Stimulated activated memory B cell treated with anti-CD40 and anti-IgM and Interleukin-4, amounts not matched to agents 10 μg/mL and 1 μg/mL and 100 μg/mL, for 72 hours (primary cell): ENCODE results near the gene PDE3A.
"Not testable (repeated sequence)": the region's sequence is repeated elsewhere in the genome, so short reads cannot be mapped to it uniquely, and the experiment has no call there.

Experiments used
- ATAC-seq: fragments of 150-1000 bp; cut with Tn5 transposase; 2 replicates; pipeline ENCODE4 v1.10.0; 2021
- H3K27ac Mint-ChIP-seq: one replicate; pipeline ENCODE4 v1.8.0; 2022; ENCODE audit warnings: mild to moderate bottlenecking, mixed read lengths
- H3K27me3 Mint-ChIP-seq: one replicate; pipeline ENCODE4 v1.8.0; 2022; ENCODE audit warnings: mixed read lengths
- H3K36me3 Mint-ChIP-seq: one replicate; pipeline ENCODE4 v1.8.0; 2022; ENCODE audit warnings: mixed read lengths
- H3K4me1 Mint-ChIP-seq: one replicate; pipeline ENCODE4 v1.8.0; 2022; ENCODE audit warnings: mixed read lengths
- H3K4me3 Mint-ChIP-seq: one replicate; pipeline ENCODE4 v1.8.0; 2022; ENCODE audit warnings: mild to moderate bottlenecking, moderate library complexity, mixed read lengths
- H3K9me3 Mint-ChIP-seq: one replicate; pipeline ENCODE4 v1.8.0; 2022; ENCODE audit warnings: mixed read lengths

PDE3A gene

GRCh38 chr12:20548611-20549010, 180.3 kb downstream of the PDE3A start:
- no peak for ATAC-seq
- Mint-ChIP-seq H3K27me3 (no peaks in the 10 kb centered on the region), H3K4me1 (no peaks in the 10 kb centered on the region), H3K36me3 (no peaks in the 10 kb centered on the region), H3K4me3 (no peak overlapping the region), H3K9me3 (peaks cover 2% of the 10 kb centered on the region), H3K27ac (no peak overlapping the region)

GRCh38 chr12:20549108-20549719, 180.9 kb downstream of the PDE3A start:
- Mint-ChIP-seq H3K4me1 (no peaks in the 10 kb centered on the region), H3K27me3 (no peaks in the 10 kb centered on the region), H3K27ac (no peak overlapping the region), H3K36me3 (no peaks in the 10 kb centered on the region), H3K9me3 (peaks cover 2% of the 10 kb centered on the region), H3K4me3 (no peak overlapping the region)
- no peak for ATAC-seq

GRCh38 chr12:20551742-20552442, 183.6 kb downstream of the PDE3A start:
- not testable (repeated sequence) for H3K27me3 Mint-ChIP-seq

GRCh38 chr12:20552586-20552985, 184.2 kb downstream of the PDE3A start:
- H3K9me3 Mint-ChIP-seq, H3K27ac Mint-ChIP-seq, ATAC-seq, H3K4me3 Mint-ChIP-seq, H3K4me1 Mint-ChIP-seq, H3K36me3 Mint-ChIP-seq, H3K27me3 Mint-ChIP-seq: not testable (repeated sequence)

More at GRCh38 chr12:20551742-20552442, 183.6 kb downstream of the PDE3A start:
- not testable (repeated sequence) for H3K9me3 Mint-ChIP-seq, H3K4me1 Mint-ChIP-seq, ATAC-seq, H3K36me3 Mint-ChIP-seq, H3K4me3 Mint-ChIP-seq, H3K27ac Mint-ChIP-seq

GRCh38 chr12:20555015-20555414, 186.7 kb downstream of the PDE3A start:
- peaks cover 2% of the 10 kb centered on the region for H3K9me3 Mint-ChIP-seq
- H3K36me3 Mint-ChIP-seq = no peaks in the 10 kb centered on the region
- no peak overlapping the region for H3K4me3 Mint-ChIP-seq
- no peak for ATAC-seq
- H3K4me1 Mint-ChIP-seq = no peaks in the 10 kb centered on the region
- H3K27me3 Mint-ChIP-seq = no peaks in the 10 kb centered on the region
- H3K27ac Mint-ChIP-seq = no peak overlapping the region

- no peak for ATAC-seq
- no peak overlapping the region for H3K27ac Mint-ChIP-seq
- H3K4me1 Mint-ChIP-seq = no peaks in the 10 kb centered on the region
- no peak overlapping the region for H3K4me3 Mint-ChIP-seq
- H3K36me3 Mint-ChIP-seq = no peaks in the 10 kb centered on the region
- H3K9me3 Mint-ChIP-seq = peaks cover 2% of the 10 kb centered on the region
- no peaks in the 10 kb centered on the region for H3K27me3 Mint-ChIP-seq
Observed at GRCh38 chr12:20555771-20556170, 187.4 kb downstream of the PDE3A start.

- no peaks in the 10 kb centered on the region for H3K4me1 Mint-ChIP-seq
- no peak overlapping the region for H3K4me3 Mint-ChIP-seq
- no peaks in the 10 kb centered on the region for H3K27me3 Mint-ChIP-seq
- ATAC-seq = no peak
- H3K36me3 Mint-ChIP-seq = no peaks in the 10 kb centered on the region
- H3K27ac Mint-ChIP-seq = no peak overlapping the region
- peaks cover 2% of the 10 kb centered on the region for H3K9me3 Mint-ChIP-seq
Observed at GRCh38 chr12:20557096-20557495, 188.8 kb downstream of the PDE3A start.

- H3K27ac Mint-ChIP-seq = no peak overlapping the region
- no peak for ATAC-seq
- H3K4me3 Mint-ChIP-seq = no peak overlapping the region
Observed at GRCh38 chr12:20560935-20561334, 192.6 kb downstream of the PDE3A start.

GRCh38 chr12:20561871-20562270, 193.5 kb downstream of the PDE3A start:
- no peaks in the 10 kb centered on the region for H3K36me3 Mint-ChIP-seq
- H3K27ac Mint-ChIP-seq = no peak overlapping the region
- H3K27me3 Mint-ChIP-seq = no peaks in the 10 kb centered on the region
- no peak overlapping the region for H3K4me3 Mint-ChIP-seq
- ATAC-seq = no peak
- no peaks in the 10 kb centered on the region for H3K9me3 Mint-ChIP-seq
- no peaks in the 10 kb centered on the region for H3K4me1 Mint-ChIP-seq

More at GRCh38 chr12:20560935-20561334, 192.6 kb downstream of the PDE3A start:
- Mint-ChIP-seq H3K36me3 (no peaks in the 10 kb centered on the region), H3K4me1 (no peaks in the 10 kb centered on the region), H3K27me3 (no peaks in the 10 kb centered on the region), H3K9me3 (no peaks in the 10 kb centered on the region)

- H3K4me3 Mint-ChIP-seq = no peak overlapping the region
- ATAC-seq = no peak
- no peaks in the 10 kb centered on the region for H3K27me3 Mint-ChIP-seq
- H3K9me3 Mint-ChIP-seq = no peaks in the 10 kb centered on the region
- H3K27ac Mint-ChIP-seq = no peak overlapping the region
- H3K36me3 Mint-ChIP-seq = no peaks in the 10 kb centered on the region
- no peaks in the 10 kb centered on the region for H3K4me1 Mint-ChIP-seq
Observed at GRCh38 chr12:20567413-20567812, 199.1 kb downstream of the PDE3A start.

- no peaks in the 10 kb centered on the region for H3K9me3 Mint-ChIP-seq
- no peaks in the 10 kb centered on the region for H3K36me3 Mint-ChIP-seq
- H3K4me3 Mint-ChIP-seq = no peak overlapping the region
- no peak overlapping the region for H3K27ac Mint-ChIP-seq
- ATAC-seq = no peak
- H3K4me1 Mint-ChIP-seq = no peaks in the 10 kb centered on the region
- no peaks in the 10 kb centered on the region for H3K27me3 Mint-ChIP-seq
Observed at GRCh38 chr12:20572451-20572850, 204.1 kb downstream of the PDE3A start.

- Mint-ChIP-seq H3K4me1 (no peaks in the 10 kb centered on the region), H3K27ac (no peak overlapping the region), H3K9me3 (no peaks in the 10 kb centered on the region), H3K36me3 (no peaks in the 10 kb centered on the region), H3K27me3 (no peaks in the 10 kb centered on the region), H3K4me3 (no peak overlapping the region)
- ATAC-seq = no peak
Observed at GRCh38 chr12:20576528-20576927, 208.2 kb downstream of the PDE3A start.

- ATAC-seq = no peak
- Mint-ChIP-seq H3K27me3 (no peaks in the 10 kb centered on the region), H3K4me3 (no peak overlapping the region), H3K27ac (no peak overlapping the region), H3K4me1 (no peaks in the 10 kb centered on the region), H3K36me3 (no peaks in the 10 kb centered on the region), H3K9me3 (no peaks in the 10 kb centered on the region)
Observed at GRCh38 chr12:20577054-20577453, 208.7 kb downstream of the PDE3A start.

GRCh38 chr12:20578142-20578541, 209.8 kb downstream of the PDE3A start:
- ATAC-seq = no peak
- no peaks in the 10 kb centered on the region for H3K4me1 Mint-ChIP-seq
- no peaks in the 10 kb centered on the region for H3K27me3 Mint-ChIP-seq
- H3K27ac Mint-ChIP-seq = no peak overlapping the region
- no peaks in the 10 kb centered on the region for H3K9me3 Mint-ChIP-seq
- H3K36me3 Mint-ChIP-seq = no peaks in the 10 kb centered on the region
- H3K4me3 Mint-ChIP-seq = no peak overlapping the region

GRCh38 chr12:20585055-20585625, 216.8 kb downstream of the PDE3A start:
- Mint-ChIP-seq H3K27ac (no peak overlapping the region), H3K4me3 (no peak overlapping the region), H3K36me3 (no peaks in the 10 kb centered on the region), H3K27me3 (no peaks in the 10 kb centered on the region), H3K9me3 (no peaks in the 10 kb centered on the region), H3K4me1 (no peaks in the 10 kb centered on the region)
- ATAC-seq = no peak

GRCh38 chr12:20585913-20586312, 217.6 kb downstream of the PDE3A start:
- Mint-ChIP-seq H3K36me3 (no peaks in the 10 kb centered on the region), H3K4me1 (no peaks in the 10 kb centered on the region), H3K4me3 (no peak overlapping the region), H3K27ac (no peak overlapping the region), H3K27me3 (no peaks in the 10 kb centered on the region), H3K9me3 (no peaks in the 10 kb centered on the region)
- ATAC-seq = no peak
